ENCODE results near the gene XKR3.

Gene XKR3

GRCh38 chr22:16789860-16790493 is 35.2 kb downstream of the XKR3 start:
- H3K27ac ChIP-seq: no peak overlapping the region
- H3K4me3 ChIP-seq (ENCODE audit: low read depth in 1 of 2, low read length in 1 of 2): no peak overlapping the region
- TF ChIP-seq, protein P1, sequence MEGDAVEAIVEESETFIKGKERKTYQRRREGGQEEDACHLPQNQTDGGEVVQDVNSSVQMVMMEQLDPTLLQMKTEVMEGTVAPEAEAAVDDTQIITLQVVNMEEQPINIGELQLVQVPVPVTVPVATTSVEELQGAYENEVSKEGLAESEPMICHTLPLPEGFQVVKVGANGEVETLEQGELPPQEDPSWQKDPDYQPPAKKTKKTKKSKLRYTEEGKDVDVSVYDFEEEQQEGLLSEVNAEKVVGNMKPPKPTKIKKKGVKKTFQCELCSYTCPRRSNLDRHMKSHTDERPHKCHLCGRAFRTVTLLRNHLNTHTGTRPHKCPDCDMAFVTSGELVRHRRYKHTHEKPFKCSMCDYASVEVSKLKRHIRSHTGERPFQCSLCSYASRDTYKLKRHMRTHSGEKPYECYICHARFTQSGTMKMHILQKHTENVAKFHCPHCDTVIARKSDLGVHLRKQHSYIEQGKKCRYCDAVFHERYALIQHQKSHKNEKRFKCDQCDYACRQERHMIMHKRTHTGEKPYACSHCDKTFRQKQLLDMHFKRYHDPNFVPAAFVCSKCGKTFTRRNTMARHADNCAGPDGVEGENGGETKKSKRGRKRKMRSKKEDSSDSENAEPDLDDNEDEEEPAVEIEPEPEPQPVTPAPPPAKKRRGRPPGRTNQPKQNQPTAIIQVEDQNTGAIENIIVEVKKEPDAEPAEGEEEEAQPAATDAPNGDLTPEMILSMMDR (IDR thresholded peaks at IDR 0.05): no peak
- no peaks in the 10 kb centered on the region for H3K4me1 ChIP-seq (ENCODE audit: control insufficient read depth in 1 of 2, insufficient read depth in 1 of 2, low read depth in 1 of 2, low read length in 1 of 2)
- H3K36me3 ChIP-seq: no peaks in the 10 kb centered on the region
- H3K9me3 ChIP-seq: no peaks in the 10 kb centered on the region
- no peaks in the 10 kb centered on the region for H3K27me3 ChIP-seq

DNA sequence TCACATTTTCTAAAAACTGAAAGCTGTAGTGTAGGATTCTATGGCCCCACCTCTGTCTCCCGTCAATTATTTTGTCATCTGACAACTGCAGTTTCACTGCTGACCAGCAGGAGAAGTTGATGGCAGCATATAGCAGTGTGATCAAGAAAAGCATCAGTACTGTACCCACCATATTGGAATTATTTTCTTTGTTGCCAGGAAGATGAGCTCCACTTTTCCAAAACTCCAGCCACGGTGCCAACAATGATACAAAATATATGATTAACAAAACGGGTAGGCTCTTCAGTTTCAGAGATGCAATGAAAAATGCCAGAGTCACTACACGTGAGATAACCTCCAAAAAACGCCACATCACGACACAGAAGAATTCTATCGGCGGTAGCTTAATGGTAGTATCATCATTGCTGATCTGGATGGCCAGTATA is 41.3 kb downstream of the XKR3 start:
- Histone ChIP-seq H3K27me3 (no peaks in the 10 kb centered on the region), H3K9me3 (no peaks in the 10 kb centered on the region), H3K4me1 (ENCODE audit: control insufficient read depth in 1 of 2, insufficient read depth in 1 of 2, low read depth in 1 of 2, low read length in 1 of 2) (no peaks in the 10 kb centered on the region), H3K4me3 (ENCODE audit: low read depth in 1 of 2, low read length in 1 of 2) (no peak overlapping the region), H3K36me3 (no peaks in the 10 kb centered on the region), H3K27ac (no peak overlapping the region)
- TF ChIP-seq, protein P1 (IDR thresholded peaks at IDR 0.05): peak; percentile 21

GRCh38 chr22:16783453-16783852 is 41.8 kb downstream of the XKR3 start:
- no peaks in the 10 kb centered on the region for H3K27me3 ChIP-seq
- no peaks in the 10 kb centered on the region for H3K9me3 ChIP-seq
- no peak overlapping the region for H3K4me3 ChIP-seq (ENCODE audit: low read depth in 1 of 2, low read length in 1 of 2)
- H3K27ac ChIP-seq: no peak overlapping the region
- H3K36me3 ChIP-seq: no peaks in the 10 kb centered on the region
- no peaks in the 10 kb centered on the region for H3K4me1 ChIP-seq (ENCODE audit: control insufficient read depth in 1 of 2, insufficient read depth in 1 of 2, low read depth in 1 of 2, low read length in 1 of 2)
- TF ChIP-seq, protein P1 (IDR thresholded peaks at IDR 0.05): no peak

- TF ChIP-seq, protein P1 (IDR thresholded peaks at IDR 0.05): no peak
- H3K4me1 ChIP-seq (ENCODE audit: control insufficient read depth in 1 of 2, insufficient read depth in 1 of 2, low read depth in 1 of 2, low read length in 1 of 2): peaks cover 0 to 10% of the 10 kb centered on the region in 2 experiments
These were observed 43.4 kb downstream of the XKR3 start for GRCh38 chr22:16781764-16782329.

GRCh38 chr22:16781074-16781763 is 44.0 kb downstream of the XKR3 start:
- TF ChIP-seq, protein P1 (IDR thresholded peaks at IDR 0.05): no peak
- Histone ChIP-seq H3K4me1 (ENCODE audit: control insufficient read depth in 1 of 2, insufficient read depth in 1 of 2, low read depth in 1 of 2, low read length in 1 of 2) (peaks cover 3 to 15% of the 10 kb centered on the region in 2 experiments), H3K27me3 (no peaks in the 10 kb centered on the region), H3K36me3 (no peaks in the 10 kb centered on the region), H3K4me3 (ENCODE audit: low read depth in 1 of 2, low read length in 1 of 2) (no peak overlapping the region), H3K27ac (no peak overlapping the region), H3K9me3 (no peaks in the 10 kb centered on the region)

More at GRCh38 chr22:16781764-16782329, 43.4 kb downstream of the XKR3 start:
- Histone ChIP-seq H3K9me3 (no peaks in the 10 kb centered on the region), H3K4me3 (ENCODE audit: low read depth in 1 of 2, low read length in 1 of 2) (no peak overlapping the region), H3K36me3 (no peaks in the 10 kb centered on the region), H3K27ac (no peak overlapping the region), H3K27me3 (no peaks in the 10 kb centered on the region)
